Stimulated activated CD4-positive, alpha-beta T cell treated with anti-CD3 and anti-CD28 coated beads, Interleukin-4, amount 100 ng/mL, for 1 hour (primary cell): Measurements from ENCODE around the gene ZNF420.
"Not testable (repeated sequence)": the region's sequence is repeated elsewhere in the genome, so short reads cannot be mapped to it uniquely, and the experiment has no call there.

Experiments
- DNase-seq: peaks from one replicate; pipeline ENCODE4 v3.0.0-alpha.2; 2020

Gene ZNF420

DNA sequence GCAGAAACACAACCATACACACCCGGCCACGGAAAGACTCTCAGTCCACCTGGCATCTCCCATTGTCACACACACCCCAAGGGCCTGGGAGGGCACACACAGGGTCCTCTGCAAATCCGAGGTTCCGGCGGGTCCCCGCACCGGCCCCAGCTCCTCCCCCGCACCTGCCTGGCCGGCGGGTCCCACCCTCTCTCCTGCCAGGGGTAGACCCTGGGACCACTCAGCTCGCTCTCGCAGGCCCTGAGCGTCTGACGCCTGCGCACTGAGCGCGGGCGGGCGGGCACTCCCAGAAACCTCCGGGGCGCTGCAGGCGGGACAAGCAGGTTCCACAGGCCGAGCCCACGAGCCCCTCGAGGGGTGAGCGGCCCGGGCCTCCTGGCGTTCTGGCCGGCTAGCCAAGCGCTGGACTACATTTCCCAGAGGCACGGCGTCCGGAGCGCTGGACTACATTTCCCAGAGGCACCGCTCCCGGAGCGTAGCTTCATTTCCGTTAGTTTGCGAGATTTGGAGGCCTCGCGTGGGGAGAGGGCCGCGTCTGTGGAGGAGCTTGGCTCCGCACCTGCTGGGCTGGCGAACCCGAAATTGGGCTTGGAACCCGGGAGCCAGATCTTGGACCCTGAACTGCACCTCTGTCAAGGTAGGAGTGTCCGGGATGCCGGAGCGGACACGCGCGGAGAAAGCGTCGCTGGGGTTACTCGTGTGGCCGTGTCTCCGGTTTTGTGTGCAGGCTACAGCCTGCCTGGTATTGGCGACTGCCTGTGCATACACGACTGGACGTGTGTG, at the start of gene ZNF420:
Gene ZNF420, plus strand, starts transcription at position 500 of the 783 bp plus-strand sequence. CDS start 10,686 bp downstream, outside the sequence.
- peak; percentile 82 for DNase-seq

DNA sequence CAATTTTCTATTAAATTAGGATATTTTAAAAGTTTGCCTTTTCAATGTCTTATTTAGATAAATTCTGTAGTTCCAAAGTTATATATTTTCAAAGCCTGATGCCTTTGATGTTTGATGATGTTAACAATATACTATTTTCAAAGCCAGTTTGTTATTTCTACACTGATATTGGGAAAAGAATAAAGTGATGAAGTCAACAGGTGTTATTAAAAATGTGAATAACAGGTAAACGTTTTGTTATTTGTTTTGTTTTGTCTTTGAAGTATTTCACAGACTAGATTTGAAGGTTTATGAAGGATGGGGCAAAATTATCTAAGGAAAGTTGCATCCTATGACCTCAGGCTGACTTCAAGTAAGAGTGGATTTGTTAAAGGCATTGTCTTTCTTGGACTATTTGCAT, 33.1 kb upstream of the ZNF420 start:
- DNase-seq, result no peak

DNA sequence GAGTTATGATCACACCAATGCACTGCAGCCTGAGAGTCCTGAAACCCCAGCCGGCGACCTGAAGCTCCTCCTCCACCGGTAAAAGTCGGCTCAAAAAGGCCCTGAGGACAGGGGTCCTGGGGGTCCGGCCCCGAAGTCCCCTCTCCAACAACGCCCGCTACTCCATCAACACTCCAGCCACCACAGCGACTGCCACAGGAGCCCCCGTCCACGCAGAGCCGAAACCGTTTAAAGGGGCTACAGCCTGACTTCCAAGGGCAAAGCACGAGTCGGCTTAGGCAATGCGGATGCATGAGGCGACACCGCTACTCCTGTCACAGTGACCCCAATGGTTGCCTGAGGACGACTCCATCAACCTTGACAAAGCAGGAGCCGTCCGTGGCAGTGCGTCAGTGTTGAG, 22.9 kb upstream of the ZNF420 start:
- DNase-seq, result no peak

DNA sequence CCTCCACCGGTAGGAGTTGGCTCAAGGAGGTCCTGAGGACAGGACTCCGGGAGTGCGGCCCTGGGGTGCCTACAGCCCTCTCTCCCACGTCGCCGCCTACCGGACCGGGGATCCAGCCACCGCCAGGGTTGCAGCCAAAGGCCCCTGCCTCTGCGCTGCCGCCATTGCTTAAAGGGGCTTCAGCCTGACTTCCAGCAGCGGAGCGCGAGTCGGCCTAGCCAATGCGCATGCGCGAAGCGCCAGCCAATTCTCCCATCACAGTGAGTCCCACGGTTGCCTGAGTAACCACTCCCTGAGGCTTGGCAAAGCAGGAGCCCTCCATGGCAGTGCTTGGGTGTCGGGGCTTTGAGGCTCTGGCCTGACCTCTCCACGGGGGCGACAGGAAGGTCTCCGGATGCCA, 21.5 kb upstream of the ZNF420 start:
- no peak for DNase-seq

DNA sequence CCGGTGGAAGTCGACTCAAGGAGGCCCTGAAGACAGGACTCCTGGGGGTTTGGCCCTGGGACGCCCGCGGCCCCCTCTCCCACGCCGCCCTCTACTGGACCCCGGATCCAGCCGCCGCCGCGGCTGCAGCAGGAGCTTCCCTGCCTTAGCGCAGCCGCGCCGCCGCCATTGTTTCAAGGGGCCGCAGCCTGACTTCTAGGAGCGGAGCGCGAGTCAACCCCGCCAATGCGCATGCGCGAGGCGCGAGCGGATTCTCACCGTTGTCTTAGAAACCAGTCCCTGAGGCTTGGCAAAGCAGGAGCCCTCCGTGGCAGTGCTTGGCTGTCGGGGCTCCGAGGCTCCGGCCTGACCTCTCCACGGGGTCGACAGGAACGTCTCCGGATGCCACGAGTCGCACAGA, 19.1 kb upstream of the ZNF420 start:
- no peak for DNase-seq

DNA sequence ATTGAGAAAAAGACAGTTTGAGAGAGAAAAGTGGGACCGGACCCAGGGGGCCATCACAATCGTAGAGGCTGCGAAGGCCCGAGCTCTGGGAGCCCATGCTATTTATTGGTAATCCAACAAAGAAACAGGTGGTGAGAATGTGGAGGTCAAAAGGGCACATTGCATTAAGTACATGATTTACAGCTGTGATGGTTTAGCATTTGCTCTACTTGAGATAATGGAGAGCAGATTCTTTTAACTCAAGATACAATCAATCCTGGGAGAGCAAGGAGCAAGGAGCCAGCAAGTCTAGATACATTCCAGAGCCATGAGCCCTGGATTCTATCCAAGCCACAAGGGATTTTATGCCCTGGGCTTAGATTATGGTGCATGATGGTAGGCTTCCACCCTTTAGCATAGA, 13.3 kb upstream of the ZNF420 start:
- not testable (repeated sequence) for DNase-seq

DNA sequence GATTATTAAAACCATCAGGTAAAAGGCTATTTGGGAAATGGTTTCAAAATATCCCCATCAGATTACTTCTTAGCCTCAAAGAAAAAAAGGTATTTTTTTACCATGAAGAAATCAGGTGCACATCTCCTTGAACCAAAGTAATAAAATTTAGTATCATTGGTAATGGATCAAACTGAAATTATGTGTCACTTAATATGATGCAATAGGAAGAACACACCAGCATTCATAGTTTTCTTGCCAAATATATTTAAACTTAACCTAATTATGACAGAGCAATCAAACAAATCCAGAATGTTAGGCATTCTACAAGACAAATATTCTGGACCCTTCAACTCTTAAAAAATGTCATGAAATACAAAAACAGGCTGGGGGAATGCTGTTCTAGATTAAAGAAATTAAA, 4.1 kb upstream of the ZNF420 start:
- no peak for DNase-seq

DNA sequence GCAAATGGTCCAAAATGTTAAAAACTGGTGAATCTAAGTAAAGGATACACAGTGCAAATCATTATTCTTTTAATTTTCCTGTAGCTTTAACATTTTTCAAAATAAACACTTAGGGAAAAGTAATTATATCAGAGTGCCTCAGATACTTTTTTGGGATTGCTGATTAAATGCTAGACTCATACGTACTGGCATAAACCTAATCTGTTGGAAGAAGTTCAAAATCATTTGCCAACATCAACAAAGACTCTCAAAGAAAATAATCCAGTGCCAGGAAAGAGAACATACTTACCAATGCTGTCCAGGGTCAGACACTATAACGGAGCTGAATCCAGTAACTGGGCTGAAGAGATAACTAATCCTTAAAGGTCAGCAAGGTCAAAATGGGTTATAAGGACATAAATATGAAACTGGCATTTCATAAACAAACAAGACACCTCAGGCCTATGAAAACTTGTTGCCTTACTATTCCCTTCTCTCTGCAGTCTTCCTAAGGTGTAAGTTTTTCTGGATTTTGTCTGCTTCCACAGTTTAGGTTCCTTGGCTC, 3.3 kb upstream of the ZNF420 start:
- DNase-seq, result no peak

DNA sequence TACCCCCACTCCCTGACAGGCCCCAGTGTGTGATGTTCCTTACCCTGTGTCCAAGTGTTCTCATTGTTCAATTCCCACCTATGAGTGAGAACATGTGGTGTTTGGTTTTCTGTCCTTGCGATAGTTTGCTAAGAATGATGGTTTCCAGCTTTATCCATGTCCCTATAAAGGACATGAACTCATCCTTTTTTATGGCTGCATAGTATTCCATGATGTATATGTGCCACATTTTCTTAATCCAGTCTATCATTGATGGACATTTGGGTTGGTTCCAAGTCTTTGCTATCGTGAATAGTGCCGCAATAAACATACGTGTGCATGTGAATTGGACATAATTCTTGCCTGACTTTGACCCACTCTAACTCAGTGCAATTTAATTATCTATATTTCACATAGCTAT, 1.7 kb upstream of the ZNF420 start:
- DNase-seq, result not testable (repeated sequence)

DNA sequence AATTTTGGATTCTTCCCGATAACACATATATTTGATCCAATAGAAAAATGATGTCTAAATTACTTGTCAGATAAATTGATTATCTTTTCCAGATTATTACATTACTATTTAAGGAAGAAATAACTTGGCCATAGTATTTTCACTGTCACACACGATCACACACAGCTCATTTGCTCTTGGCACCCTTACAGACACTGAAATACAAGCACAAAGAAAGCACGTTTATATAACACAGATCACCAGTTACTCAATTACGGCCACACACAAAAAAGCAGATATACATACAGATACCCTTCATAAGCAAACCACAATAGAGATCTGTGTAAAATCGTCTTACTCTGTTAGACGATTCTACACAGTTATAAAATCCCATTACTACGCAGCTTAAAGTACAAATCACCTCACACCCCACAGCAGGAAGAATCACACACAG, 716 bp upstream of the ZNF420 start:
- no peak for DNase-seq

DNA sequence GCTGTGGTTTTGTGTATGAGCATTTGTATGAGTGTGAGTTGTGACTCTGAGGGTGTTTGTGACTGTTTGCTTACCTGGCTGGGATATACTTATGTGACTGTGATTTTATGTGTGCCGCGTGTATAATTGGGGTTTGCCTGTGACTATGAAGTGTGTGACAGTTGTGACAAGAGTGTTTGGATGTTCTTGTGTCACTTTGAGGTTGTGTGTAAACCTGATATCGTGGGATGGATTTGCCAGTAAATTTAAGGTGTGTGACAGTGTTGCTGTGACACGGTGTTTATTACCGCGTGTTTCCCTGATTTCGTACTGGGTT, 442 bp downstream of the ZNF420 start:
- no peak for DNase-seq

DNA sequence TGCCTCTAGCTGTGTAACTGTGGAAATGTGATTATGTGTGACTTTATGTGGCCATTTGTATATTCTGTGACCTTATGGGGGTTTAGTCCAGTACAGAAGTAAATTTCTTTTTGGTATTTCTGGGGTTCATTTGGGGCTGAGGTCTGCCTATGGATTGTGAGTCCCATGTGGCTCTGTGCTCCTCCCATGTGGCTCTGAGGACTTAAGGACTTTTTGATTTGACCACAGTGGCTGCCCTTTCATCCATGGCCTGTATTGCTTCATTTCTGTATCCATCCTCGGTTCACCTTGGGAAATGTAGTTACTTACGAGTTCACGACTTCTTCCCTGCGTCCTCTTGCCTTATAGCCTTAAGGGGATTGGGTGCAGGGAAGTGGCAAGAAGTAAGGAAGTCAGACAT, 1.0 kb downstream of the ZNF420 start:
- no peak for DNase-seq

DNA sequence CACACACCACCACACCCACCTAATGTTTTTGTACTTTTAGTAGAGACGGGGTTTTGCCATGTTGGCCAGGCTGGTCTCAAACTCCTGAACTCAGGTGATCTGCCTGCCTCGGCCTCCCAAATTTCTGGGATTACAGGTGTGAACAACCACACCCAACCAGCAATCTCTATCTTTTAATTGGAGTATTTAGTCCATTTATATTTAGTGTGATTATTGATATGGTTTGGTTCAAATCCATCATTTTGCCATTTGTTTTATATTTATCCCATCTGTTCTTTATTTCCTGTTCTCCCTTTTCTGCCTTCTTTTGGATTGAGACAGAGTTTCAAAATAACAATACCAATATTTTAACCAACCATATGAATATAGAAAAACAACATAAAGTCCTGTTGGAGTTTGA, 4.1 kb downstream of the ZNF420 start:
- no peak for DNase-seq

DNA sequence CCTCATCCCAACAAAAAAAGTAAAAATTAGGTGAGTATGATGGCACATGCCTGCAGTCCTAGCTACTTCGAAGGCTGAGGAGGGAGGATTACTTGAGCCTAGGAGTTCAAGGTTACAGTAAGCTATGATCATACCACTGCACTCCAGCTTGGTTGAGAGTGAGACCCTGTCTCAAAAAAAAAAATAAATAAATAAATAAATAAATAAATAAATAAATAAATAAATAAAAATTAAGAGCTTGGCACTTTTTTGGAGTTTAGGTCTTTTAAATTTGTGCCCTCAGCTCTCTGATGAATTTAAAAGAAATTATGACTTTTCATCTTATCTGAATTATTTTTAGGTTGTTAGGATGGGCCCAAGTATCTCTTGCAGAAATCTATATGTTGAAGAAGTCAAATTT, 8.9 kb downstream of the ZNF420 start:
- no peak for DNase-seq

DNA sequence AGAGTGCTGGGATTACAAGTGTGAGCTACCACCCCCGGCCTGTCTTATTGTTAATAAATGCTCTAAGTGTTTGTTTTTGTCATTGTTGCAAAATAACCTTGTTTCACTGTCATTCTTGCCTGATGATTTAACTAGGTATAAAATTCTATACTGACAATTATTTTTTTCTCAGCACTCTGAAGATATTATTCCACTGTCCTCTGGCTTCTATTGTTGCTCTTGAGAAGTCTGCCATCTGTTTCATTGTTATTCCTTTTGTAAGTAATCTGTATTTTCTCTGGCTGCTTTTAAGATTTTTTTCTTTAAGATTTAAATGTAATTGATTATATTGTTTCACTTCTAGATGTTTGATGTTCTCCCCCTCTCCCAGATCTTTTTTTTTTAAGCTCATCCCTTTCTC, 17.6 kb downstream of the ZNF420 start:
- no peak for DNase-seq

DNA sequence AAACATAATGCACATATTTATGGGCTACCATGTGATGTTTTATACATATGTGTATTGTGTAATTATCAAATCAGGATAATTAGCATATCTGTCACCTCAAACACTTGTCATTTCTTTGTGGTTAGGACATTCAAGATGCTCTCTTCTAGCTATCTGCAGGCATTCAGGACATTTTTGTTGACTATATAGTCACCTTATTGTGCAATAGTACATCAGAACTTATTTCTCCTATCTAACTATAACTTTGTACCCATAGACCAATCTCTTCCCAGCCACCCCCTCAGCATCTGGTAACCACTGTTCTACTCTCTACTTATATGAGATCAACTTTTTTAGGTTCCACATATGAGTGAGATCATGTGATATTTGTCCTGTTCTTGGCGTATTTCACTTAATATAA, 20.3 kb downstream of the ZNF420 start:
- no peak for DNase-seq

DNA sequence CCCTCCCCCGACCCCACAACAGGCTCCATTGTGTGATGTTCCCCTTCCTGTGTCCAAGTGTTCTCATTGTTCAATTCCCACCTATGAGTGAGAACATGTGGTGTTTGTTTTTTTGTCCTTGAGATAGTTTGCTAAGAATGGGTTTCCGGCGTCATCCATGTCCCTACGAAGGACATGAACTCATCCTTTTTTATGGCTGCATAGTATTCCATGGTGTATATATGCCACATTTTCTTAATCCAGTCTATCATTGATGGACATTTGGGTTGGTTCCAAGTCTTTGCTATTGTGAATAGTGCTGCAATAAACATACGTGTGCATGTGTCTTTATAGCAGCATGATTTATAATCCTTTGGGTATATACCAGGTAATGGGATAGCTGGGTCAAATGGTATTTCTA, 25.9 kb downstream of the ZNF420 start:
- DNase-seq, result not testable (repeated sequence)

DNA sequence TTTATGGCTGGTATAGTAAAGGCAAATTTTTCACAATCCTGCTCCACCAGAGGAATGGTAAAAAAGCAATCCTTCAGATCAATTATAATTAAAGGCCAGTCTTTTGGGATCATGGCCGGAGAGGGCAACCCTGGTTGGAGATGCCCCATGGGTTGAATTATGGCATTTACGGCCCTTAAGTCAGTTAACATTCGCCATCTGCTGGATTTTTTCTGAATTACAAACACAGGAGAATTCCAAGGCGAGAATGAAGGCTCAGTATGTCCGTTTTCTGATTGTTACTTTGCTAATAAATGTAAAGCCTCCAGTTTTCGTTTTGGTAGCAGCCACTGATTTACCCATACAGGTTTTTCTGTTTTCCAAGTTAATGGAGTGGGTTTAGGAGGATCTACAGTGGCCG, 33.5 kb downstream of the ZNF420 start:
- not testable (repeated sequence) for DNase-seq

DNA sequence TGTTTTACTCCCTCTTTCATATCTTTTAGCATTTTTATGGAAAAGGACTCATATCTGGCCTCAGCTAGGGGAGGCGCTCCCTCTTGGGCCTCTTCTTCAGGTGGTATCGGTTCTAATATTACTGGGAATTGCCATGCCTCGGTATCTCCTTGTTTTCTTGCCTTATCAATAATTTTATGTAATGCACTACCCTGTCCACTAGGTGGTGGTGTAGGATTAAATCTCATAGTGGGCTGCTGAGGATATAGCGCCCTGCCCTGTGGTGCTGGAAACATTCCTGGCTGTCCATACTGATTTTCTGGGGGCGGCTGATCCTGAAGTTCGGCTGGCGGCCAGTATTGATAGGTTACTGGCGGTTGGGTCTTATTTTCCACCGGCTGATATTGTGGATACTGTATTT, 35.8 kb downstream of the ZNF420 start:
- DNase-seq, result no peak

DNA sequence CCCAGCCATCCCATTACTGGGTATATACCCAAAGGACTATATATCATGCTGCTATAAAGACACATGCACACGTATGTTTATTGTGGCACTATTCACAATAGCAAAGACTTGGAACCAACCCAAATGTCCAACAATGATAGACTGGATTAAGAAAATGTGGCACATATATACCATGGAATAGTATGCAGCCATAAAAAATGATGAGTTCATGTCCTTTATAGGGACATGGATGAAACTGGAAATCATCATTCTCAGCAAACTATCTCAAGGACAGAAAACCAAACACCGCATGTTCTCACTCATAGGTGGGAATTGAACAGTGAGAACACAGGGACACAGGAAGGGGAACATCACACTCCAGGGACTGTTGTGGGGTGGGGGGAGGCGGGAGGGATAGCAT, 43.9 kb downstream of the ZNF420 start:
- DNase-seq, result not testable (repeated sequence)

DNA sequence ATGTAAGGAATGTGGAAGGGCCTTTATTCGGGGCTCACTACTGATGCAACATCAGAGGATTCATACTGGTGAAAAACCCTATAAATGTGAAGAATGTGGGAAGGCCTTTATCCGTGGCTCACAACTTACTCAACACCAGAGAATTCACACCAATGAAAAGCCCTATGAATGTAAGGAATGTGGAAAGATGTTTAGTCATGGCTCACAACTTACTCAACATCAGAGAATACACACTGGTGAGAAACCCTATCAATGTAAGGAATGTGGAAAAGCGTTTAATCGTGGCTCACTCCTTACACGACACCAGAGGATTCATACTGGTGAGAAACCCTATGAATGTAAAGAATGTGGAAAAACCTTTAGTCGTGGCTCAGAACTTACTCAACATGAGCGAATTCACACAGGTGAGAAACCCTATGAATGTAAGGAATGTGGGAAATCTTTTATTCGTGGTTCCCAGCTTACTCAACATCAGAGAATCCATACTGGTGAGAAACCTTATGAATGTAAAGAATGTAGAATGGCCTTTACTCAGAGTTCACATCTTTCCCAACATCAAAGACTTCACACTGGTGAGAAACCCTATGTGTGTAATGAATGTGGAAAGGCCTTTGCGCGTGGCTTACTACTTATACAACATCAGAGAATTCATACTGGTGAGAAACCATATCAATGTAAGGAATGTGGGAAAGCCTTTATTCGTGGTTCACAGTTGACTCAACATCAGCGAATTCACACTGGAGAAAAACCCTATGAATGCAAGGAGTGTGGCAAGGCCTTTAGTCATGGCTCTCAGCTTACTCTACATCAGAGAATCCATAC, 50.0 kb downstream of the ZNF420 start:
- DNase-seq, result no peak

DNA sequence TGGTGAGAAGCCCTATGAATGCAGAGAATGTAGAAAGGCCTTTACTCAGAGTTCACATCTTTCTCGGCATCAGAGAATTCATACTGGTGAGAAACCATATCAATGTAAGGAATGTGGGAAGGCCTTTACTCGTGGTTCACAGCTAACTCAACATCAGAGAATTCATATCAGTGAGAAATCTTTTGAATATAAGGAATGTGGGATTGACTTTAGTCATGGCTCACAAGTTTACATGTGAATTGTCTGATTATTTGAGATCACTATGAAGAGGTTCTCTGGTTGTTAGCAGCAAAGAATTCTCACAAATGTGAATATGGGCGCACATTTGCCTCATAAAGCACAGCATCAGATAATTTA, 50.6 kb downstream of the ZNF420 start:
- DNase-seq, result no peak

DNA sequence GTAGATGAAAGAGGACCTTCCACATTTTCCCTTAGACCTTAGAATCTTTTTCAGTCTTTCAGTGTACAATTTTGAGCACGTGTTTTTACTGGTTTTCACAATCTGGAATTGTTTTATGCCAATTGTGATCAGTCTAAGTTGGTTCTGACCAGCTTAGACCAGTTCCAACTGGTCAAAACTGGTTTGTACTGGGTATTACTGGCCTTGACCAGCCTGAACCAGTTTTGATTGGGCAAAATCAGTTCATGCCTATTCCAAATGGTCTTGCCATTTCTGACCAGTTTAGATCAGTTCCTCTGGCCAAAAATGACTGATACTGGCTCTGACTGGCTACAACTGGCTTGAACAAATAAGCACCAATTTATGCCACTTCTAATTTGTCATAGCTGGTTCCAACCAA, 57.9 kb downstream of the ZNF420 start:
- no peak for DNase-seq

DNA sequence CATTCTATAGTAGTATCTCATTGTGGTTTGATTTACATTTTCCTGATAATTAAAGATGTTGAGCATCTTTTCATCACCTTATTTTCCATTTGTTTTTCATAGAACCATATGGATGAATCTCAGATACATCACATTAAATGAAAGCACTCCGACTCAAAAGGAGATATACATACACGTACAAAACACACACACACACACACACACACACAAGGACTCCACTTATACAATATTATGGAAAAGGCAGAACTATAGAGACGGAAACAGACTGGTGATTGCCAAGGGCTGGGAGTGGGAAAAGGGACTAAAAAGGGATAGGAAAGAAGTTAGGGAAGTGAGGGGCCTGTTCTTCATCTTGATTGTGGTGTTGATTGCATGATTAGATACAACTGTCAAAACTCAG, 70.0 kb downstream of the ZNF420 start:
- no peak for DNase-seq
